HCT116 (cell line): ENCODE data around the gene APBB2.

Experiments
- CTCF ChIP-seq, 3 experiments: fragments of 200-600 bp in 1 of 3; sonication (generic) in 1 of 3; IDR thresholded peaks in 2 of 3; conservative IDR thresholded peaks in 1 of 3; 2 replicates each; pipeline ENCODE4 v1.5.1; 2012 to 2017; ENCODE audit warnings: low read depth in 2 of 3, low read length in 2 of 3, antibody characterized with exemption in 1 of 3, borderline replicate concordance in 1 of 3, control low read depth in 1 of 3, mild to moderate bottlenecking in 1 of 3, mixed read lengths in 1 of 3, mixed run types in 1 of 3, moderate library complexity in 1 of 3; ENCODE audit not compliant: insufficient read depth in 1 of 3
- JUND ChIP-seq: IDR thresholded peaks from 2 replicates; pipeline ENCODE4 v1.6.1; 2012
- POLR2A ChIP-seq: IDR thresholded peaks from 2 replicates; pipeline ENCODE4 v1.7.0; 2011; ENCODE audit warnings: borderline replicate concordance; ENCODE audit not compliant: insufficient read depth, insufficient read length; ENCODE audit errors: extremely low read depth
- REST ChIP-seq: IDR thresholded peaks from 2 replicates; pipeline ENCODE4 v1.6.1; 2012; ENCODE audit warnings: low read depth
- YY1 ChIP-seq: IDR thresholded peaks from 2 replicates; pipeline ENCODE4 v1.6.1; 2011; ENCODE audit warnings: low read length, low read depth, moderate library complexity, mild to moderate bottlenecking; ENCODE audit not compliant: insufficient replicate concordance; ENCODE audit errors: extremely low read depth

GRCh38 chr4:41172786-41173185 lies 41.6 kb downstream of the APBB2 start:
- TF ChIP-seq CTCF (IDR thresholded peaks at IDR 0.05 in 2 of 3, conservative IDR thresholded peaks at IDR 0.05 in 1 of 3; ENCODE audit: borderline replicate concordance in 1 of 3, insufficient read depth in 1 of 3, low read depth in 2 of 3, low read length in 2 of 3) (no peak), REST (no peak), POLR2A (no peak), YY1 (no peak), JUND (no peak)
